ENCODE data around the gene WNT2B.
"Not testable (repeated sequence)": the region's sequence is repeated elsewhere in the genome, so short reads cannot be mapped to it uniquely, and the experiment has no call there.

WNT2B gene

DNA sequence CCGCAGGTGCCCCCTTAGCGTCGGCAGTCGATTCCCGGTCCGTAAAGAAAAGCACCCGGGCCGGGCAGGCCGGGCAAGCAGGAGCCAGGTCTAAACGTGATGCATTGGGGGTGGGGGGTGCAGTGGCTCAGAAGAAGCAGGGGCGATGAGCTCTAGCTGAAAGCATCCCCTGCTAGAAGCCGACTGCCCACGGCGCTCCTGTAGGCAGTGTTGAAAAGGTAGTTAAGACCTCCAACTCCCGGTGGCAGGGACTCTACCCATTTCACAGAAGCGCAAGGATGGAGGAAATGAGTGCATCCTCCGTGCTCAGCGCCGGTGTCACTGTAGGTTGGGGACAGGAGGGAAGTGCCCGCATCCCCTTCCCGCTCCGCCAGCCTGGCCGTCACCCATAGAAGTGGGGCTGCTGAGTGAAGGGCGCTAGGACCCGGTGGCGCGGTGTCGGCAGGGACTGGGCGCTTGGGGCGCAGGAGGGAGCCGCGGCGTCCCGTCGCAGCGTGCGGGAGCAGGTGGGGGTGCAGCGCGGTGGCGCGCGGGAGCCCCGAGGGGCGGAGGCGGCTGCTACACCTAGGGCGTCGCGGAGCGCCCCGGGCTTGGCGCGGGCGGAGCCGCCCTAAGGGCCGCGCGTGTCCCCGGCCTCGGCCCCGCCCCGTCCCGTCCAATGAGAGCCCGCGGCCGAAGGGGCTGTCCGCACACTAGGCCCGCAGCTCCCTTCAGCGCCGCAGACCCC is at the start of gene WNT2B:
TSS of gene WNT2B (plus strand) at position 688 of the 727 bp plus-strand sequence. CDS start 298 bp downstream, outside the sequence.
- DNase-seq = no peak

DNA sequence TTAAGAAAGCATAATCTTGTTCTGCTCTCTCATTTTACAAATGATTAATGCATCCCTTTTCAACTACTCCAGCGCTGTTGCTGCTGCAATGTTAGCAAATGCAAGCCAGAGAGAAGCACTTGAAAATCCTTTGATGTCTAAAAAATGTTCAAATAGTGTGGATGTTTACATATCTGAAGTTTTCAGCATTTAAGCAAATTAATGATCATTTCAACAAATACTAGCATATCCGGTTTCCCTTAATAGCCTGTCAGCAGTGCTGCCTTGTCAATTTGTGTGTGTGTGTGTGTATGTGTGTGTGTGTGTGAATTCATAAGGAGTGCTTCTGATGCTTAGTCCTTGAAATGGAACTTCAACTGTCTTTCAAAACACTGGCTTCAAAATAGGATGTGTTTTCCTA is 48.1 kb upstream of the WNT2B start:
- DNase-seq = no peak

DNA sequence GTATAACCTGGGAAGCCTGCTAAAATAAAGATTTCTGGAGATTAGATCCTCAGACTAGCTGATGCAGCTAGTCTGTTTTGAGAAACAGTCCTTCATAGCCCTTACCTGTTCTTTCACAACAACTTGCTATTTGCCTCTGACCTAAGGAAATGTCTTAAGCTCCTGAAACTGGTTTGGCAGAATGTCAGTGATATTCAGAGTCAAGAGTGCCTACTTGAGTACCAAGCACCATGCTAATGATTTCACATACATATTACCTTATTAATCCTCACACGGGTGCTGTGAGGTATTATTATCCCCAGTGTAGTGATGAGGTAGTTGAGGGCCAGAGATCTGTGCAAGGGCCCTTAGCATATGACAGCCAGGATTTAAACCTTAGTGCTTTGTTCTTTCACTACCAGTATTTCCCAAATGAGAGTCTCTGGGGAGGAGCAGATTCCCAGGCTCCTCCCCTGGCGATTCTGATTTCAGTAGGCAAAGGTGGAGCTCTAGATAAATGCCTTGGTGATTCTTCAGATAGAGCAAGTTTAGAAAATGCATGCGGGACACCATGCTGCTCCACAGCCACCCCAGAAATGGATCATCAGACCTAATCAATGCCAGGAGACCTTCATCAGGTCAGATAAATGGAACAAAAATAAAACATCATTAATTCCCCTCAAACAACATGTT is 47.4 kb upstream of the WNT2B start:
- DNase-seq = no peak

DNA sequence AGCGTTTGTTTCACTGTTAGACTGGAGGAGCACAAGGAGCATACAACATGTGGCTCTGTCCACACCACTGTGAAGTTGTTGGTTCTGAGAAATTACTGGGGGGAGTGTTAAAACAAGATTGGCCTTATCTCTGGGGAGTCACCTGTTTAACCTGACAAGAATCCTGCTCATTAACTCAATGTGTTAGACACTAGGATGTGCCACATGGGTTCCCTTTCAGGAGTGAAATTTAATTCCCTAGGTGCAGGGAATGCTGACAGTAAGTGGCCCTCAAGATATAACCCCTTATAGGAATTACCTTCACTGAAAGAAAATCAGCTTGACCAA is 45.8 kb upstream of the WNT2B start:
- DNase-seq = no peak

DNA sequence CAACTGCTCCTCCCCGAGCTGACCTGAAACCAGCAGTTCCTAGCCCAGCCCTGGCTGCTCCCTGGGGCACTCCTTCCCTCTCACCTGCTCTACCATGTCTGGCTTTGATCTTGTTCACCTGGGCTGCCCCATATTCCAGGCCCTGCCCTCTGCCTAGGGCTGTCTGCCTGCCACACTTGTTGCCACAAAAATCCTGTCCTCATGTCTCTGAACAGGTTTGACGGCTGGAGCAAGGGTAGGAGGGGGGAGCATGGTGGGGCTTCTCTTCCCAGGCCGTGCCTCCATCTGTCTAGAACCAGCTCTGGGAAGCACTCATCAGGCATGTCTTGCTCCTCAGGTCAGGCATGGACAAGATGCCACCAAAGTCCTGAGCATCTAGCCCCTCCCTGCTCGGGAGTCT is 44.3 kb upstream of the WNT2B start:
- DNase-seq = no peak

DNA sequence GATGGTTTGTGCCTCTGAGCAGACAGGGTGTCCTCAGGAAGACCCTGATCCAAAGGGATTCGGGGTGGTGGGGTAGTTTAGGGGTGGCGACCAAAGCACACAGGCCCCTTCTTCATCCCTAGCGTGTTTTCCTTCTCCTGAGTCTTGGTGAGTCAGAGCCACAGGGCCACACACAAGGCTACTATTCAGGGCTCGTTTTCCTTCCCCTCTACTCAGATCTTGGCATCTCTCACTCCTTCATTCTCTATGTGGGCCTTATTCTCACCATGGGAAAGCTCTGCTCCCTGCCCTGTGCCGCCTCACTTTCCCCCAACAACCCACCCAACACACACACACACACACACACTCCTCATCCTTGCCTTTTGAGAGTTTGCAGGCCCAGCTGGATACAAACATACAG is 43.6 kb upstream of the WNT2B start:
- DNase-seq = peak; percentile 30

DNA sequence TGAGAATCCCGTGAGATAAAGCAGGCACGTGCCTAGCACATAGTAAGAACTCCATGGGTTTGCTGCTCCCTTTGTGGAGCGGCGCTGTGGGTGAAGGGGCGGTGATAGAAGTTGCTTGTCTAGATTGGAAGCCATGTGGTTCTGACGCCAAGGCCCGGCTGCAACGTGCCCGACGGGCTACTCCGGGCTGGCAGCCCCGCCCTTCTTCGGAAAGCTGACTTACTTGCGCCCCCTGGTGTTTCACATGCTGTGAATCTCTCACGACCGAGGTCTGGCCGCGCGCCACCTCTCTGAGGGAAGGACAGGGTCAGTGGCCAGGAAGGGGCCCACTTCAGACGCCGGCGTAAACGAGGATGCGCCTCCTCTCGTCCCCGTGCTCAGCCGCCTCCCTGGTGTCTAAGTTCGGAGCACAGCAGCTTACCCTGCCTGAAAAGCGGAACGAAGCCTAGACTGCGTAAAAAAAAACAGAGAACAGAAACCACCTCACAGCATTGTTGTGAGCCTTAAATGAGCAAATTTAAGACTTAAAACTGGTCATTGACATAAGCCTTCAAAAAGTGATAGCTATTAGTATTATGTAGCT is 42.6 kb upstream of the WNT2B start:
- DNase-seq = peak; percentile 96

DNA sequence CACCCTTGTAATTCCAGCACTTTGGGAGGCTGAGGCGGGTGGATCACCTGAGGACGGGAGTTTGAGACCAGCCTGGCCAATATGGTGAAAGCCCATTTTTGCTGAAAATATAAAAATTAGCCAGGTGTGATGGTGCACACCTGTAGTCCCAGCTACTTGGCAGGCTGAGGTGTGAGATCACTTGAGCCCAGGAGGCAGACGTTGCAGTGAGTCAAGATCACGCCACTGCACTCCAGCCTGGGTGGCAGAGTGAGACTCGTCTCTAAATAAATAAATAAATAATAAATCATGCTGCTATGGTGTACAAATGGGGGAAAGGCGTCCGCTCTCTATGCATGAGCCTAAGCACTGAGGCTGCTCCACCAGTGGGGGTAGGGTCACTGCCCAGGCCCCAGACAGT is 38.4 kb upstream of the WNT2B start:
- DNase-seq = not testable (repeated sequence)

DNA sequence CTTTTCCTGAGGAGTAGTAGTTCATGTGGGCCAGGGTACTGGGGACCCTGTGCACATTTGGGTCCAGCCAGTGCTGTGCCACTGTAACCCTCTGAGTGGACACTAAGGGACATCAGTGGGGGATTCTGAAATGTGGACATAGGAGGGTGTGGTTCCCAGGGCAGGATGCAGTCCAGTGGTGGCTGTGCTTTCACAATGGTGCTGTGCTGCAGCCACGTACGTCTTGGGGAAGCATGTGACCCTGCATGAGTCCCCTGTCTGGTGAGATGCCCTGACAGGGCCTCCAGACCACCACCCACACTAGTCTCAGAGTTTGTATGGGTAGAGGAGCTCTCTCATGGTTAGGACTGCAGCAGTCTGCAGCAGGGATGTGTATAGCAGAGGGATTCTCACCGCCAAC is 37.8 kb upstream of the WNT2B start:
- DNase-seq = no peak

DNA sequence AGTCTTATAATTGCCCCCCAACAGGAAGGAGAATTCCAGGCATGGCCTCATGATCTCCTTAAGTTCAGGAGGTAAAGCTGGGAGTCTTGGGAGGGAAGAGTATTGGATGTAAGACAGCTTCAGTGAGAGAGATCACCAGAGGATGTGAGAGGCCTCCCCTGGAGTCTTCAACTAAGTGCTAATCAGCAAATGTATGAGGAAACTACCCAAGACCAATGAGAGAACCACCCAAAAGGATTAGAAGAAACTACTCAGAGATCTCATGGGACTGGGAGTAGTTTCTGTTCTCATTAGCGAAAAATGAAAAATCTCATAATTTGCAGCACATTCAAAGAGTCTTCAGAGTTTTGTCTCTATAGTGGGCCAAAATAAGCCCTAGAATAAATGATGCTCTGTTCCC is 36.6 kb upstream of the WNT2B start:
- no peak for DNase-seq

DNA sequence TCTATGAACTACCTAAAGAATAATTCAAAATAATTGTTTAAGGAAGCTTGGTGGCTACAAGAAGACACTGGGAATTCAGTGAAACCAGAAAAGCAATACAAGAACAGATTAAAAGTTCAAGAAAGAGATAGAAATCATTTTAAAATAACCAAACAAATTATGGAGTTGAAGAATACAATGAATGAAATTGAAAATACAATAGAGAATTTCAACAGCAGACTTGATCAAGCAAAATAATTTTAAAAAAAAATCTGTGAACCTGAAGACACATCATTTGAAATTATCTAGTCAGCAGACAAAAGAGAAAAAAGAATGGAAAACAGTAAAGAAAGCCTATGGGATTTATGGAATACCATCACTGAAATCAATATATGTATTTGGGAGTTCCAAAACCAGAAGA is 31.2 kb upstream of the WNT2B start:
- DNase-seq = no peak

DNA sequence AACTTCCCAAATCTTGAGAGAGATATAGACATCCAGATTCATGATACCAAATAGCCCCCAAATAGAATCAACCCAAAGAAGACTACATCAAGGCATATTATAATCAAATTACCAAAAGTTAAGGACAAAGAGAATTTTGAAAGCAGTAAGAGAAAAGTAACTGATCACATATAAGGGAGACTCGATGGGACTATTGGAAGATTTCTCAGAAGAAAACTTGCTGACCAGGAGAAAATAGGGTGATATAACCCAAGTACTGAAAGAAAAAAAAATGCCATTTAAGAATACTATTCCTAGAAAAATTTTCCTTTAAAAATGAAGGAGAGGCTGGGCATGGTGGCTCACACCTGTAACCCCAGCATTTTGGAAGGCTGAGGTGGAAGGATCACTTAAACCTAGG is 30.5 kb upstream of the WNT2B start:
- no peak for DNase-seq

DNA sequence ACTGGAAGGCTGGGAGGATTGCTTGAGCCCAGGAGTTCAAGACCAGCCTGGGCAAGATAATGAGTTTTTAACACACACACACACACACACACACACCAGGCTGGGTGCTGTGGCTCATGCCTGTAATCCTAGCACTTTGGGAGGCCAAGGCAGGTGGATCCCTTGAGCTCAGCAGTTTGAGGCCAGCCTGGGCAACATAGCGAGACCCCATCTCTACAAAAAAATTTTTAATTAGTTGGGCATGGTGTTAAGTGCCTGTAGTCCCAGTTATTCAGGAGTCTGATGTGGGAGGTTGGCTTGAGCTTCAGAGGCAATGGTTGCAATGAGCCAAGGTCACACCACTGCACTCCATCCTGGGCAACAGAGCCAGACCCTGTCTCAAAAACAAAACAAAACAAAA is 22.7 kb upstream of the WNT2B start:
- not testable (repeated sequence) for DNase-seq

DNA sequence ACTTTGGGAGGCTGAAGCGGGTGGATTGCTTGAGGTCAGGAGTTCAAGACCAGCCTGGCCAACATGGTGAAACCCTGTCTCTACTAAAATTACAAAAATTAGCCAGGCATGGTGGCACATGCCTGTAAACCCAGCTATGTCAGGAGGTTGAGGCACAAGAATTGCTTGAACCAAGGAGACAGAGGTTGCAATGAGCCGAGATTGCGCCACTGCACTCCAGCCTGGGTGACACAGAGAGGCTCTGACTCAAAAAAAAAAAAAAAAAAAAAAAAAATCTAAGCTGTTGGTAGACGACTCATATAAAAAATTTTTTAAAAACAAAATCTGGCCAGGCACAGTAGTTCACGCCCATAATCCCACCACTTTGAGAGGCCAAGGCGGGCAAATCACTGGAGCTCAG is 21.1 kb upstream of the WNT2B start:
- DNase-seq = not testable (repeated sequence)

DNA sequence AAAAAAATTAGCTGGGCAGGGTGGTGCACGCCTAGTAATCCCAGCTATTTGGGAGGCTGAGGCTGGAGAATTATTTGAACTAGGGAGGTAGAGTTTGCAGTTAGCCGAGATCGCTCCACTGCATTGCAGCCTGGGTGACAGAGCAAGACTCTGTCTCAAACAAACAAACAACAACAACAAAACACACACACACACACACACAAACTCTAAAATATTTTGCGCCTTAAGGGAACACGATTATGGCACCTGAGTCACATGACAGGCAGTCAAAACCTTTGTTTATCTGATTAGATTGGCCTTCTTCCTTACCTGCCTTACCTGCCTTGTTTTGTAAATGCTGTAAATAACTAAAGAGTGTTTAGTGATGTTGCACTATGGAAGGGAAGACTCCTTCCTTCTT is 20.6 kb upstream of the WNT2B start:
- no peak for DNase-seq

DNA sequence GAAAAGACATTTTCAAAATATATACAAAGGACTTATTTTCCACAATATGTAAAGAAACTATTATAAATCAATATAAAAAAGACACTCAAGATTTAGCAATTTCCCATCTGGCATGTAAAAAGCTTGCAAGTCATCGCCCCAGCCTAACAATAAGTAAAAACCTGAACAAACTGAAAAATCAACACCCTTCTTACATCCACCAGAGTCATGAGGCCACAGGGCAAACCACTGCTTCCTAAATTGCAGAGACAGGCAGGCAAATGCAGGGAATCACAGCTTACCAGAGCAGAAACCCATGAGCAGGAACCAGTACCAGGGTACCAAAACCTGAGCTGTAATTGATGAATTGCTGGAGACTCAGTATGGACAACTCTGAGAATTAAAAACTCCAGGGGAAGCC is 16.7 kb upstream of the WNT2B start:
- no peak for DNase-seq

DNA sequence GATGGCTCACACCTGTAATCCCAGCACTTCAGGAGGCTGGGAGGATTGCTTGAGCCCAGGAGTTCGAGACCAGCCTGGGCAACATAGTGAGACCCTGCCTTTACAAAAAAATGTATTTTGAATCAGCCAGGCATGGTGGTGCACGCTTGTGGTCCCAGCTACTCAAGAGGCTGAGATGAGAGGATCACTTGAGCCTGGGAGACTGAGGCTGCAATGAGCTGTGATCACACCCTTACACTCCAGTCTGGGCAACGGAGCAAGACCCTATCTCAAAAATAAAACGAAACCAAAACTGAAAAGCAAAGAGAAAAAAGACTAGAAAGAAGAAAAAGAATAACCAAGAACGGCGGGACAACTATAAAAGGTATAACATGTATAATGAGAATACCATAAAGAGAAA is 15.4 kb upstream of the WNT2B start:
- no peak for DNase-seq

DNA sequence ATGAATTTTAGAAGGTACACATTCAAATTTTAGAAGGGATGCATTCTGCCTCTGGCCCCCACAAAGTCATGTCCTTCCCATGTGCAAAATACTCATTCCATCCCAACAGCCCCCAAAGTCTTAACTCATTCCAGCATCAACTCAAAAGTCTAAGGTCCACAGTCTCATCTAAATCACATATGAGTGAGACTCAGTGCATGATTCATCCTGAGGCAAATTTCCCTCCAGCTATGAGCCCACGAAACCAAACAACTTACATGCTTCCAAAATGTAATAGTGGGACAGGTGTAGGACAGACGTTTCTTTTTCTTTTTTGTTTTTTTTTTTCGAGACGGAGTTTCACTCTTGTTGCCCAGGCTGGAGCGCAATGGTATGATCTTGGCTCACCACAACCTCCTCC is 12.5 kb upstream of the WNT2B start:
- no peak for DNase-seq

DNA sequence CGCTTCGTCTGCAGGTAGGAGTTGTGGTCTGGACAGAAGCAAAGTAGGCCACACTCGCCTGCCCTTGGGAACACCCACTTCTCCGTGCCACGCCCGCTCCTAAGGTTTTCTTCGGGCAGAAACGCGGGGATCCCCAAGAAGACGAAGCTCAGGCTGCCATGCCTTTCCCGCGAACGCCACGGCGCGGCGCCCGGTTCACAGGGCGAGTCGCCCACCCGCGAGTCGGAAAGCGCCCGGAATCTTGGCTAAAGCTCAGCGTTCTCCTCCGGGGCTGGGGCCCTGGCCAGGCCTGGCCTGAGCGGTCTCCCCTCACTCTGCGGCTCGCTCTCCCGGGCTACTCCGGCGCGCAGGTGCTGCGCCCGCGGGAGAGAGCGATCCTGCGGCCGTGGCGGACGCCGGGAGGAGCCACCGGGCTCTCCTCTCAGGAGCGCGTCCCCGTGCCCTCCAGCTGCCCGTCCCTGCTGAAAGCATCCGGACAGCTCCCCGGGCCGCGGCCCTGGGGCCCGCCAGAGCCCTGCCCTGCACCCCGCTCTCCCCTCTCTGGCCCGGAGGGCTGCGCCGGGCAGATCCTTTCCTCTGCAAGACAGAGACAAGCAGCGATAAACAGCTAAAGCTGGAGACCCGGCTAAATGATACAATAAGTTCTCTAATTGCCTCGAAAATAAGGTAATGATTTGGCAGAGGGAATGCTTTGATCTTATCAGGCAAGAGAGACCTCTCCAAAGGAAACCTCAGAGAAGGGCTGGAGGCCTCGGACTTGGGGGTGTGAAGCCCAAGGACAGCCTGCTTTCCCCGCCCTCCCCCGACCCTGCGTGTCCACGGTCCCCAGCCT is 6.7 kb upstream of the WNT2B start:
- peak; percentile 85 for DNase-seq

DNA sequence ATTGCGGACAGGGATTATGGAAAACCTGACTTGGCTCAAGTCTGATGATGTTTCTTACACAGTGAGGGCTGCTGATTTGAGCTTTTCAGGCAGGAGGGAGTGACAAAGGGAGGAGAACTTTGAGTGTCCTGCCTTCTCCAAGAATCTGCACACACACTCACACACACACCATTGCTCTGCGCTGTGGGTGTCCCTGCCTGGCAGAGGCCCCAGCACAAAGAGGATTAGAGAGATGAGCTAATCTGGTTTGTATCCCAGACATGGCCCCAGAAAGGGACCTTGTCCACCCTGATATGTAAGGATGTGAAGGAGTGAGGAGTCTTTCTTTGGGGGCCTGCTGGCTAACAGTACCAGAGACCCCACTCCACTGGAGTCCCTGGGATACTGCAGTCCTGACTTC is 5.9 kb upstream of the WNT2B start:
- peak; percentile 49 for DNase-seq

DNA sequence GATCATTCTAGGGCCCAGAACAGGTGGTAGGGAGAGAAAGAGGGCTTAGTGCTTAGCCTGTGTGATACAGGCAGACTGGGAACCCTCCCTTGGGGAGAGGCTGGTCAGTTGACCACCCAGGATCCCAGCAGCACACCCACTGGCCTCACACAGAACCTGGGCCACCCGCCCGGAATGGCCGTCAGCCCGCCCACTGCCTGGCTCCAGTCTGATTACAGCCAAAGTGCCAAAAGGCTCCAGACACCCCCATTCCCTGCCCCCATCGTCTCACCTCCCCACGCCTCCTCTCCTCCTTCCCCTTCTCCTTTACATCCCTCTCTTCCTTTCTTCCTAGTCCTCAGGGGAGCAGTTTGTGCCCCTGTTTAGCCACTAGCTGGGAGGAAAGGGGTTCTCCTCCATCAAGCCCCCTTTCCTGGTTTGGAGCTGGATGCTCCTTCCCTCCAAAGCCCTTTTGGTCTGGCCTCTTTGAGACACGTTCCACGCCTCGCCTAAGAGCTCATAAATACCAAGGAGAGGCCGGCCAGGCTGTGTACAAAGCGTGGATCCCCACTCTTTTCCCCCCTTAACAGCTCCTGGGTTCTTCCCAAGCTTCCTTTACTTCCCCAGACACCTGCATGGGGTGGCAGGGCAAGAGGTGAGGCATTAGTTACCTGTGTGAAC is 4.6 kb upstream of the WNT2B start:
- no peak for DNase-seq

DNA sequence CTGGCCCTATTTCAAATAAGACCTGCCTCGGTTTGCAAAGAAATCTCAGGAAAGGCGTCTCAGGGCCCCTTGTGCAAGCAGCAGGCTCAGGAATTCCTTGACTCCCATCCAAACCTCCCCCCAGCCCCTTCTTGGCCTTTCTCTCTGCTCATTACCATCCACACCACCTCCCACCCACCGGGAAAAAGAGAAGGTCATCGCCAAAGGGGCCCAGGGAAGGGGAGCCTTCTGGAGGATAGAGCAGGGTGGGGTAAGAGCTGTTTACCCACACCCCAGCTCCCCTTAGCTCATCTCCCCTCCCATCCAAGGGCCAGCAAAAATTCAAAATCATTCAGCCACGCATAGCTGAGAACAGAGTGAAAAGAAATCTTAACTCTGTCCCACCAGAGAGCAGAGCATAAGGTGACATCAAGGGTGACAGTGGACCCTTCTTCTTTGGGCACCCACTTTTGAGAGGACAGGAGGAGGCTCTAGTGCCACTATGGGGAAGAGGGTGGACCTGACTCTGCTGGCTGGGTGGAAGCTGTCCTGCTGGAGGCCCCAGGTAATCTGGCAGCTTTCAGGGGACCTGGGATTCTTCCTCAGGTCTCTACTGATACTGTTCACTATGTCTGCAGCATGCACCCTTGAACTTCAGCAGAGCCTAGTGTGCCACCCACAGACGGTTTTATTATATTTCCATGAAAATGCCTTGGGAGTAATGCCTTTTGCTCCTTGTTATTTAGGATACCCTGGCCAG is 3.9 kb upstream of the WNT2B start:
- DNase-seq = peak; percentile 52
